ENCODE data around the gene GARIN5A. TPM values are rescaled to one million over a fixed set of nuclear protein-coding genes. Genes with fewer than 3 reads are reported as not detected.
"Not testable (repeated sequence)": the region's sequence is repeated elsewhere in the genome, so short reads cannot be mapped to it uniquely, and the experiment has no call there.

GARIN5A gene
- total RNA-seq, 4 donors from 2014 or later, result 1.7 to 5.9 (median 3.3) TPM

DNA sequence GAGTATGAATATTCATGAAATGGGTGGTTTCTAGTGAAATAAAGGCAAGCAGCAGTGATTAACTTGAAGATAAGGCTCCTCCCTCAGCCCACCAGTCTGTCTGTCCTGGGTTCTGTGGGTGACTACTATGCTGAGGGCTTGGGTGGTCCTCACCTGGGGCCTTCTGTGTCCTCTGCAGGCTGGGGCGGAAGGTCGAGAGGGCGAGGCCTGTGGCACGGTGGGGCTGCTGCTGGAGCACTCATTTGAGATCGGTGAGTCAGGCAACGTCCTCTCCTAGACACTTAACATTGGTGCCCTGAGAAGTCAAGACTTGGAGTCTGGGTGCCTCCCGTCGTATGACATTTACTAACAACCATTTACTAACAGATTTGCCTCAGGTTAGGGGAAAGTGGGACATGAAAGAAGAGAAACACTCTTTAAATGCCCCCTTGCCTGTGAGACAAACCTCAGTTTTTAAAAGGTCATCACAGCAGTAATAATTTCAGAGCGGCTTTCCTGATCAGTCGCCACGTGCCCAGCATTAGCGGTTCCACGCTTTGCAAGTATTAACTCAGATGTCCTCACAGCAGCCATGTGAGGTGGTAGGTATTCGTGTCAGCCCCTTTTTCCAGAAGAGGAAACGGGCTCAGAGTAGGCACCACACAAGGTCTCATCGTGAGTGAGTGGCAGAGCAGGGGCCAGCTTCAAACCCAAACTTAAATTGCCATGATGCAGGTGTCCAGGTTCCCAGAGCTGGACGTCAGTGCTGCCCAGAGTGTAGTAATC is 1.3 kb upstream of the GARIN5A start:
- 87 to 92% methylated on average over 17 of the region's 17 CpGs for WGBS, 2 donors
- no peak overlapping the region for H3K4me3 ChIP-seq (ENCODE audit: low read depth, poor library complexity, severe bottlenecking)
- intact Hi-C loops (cut with DNase I; ENCODE audit: low total_unique reads), result no loop called here
- no peak for DNase-seq (ENCODE audit: low spot score in 2 of 2)
- TF ChIP-seq POLR2A (IDR thresholded peaks at IDR 0.05), result no peak
- TF ChIP-seq, protein P1, sequence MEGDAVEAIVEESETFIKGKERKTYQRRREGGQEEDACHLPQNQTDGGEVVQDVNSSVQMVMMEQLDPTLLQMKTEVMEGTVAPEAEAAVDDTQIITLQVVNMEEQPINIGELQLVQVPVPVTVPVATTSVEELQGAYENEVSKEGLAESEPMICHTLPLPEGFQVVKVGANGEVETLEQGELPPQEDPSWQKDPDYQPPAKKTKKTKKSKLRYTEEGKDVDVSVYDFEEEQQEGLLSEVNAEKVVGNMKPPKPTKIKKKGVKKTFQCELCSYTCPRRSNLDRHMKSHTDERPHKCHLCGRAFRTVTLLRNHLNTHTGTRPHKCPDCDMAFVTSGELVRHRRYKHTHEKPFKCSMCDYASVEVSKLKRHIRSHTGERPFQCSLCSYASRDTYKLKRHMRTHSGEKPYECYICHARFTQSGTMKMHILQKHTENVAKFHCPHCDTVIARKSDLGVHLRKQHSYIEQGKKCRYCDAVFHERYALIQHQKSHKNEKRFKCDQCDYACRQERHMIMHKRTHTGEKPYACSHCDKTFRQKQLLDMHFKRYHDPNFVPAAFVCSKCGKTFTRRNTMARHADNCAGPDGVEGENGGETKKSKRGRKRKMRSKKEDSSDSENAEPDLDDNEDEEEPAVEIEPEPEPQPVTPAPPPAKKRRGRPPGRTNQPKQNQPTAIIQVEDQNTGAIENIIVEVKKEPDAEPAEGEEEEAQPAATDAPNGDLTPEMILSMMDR (IDR thresholded peaks at IDR 0.05), result no peak

DNA sequence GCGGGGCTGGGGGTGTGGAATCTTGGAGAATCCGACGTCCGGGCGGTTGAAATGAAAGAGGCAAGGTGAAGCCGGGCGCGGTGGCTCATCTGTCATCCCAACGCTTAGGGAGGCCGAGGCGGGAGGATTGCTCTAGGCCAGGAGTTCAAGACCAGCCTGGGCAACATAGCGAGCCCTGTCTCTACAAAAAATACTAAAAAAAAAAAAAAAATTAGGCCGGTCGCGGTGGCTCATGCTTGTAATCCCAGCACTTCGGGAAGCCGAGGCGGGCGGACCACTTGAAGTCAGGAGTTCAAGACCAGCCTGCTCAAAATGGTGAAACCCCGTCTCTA is 225 bp upstream of the GARIN5A start:
- intact Hi-C loops (cut with DNase I; ENCODE audit: low total_unique reads), result no loop called here
- H3K4me3 ChIP-seq (ENCODE audit: low read depth, poor library complexity, severe bottlenecking), result peak overlapping the region; percentile 82
- no peak for DNase-seq (ENCODE audit: low spot score in 2 of 2)
- TF ChIP-seq, protein P1 (IDR thresholded peaks at IDR 0.05), result no peak
- no peak for TF ChIP-seq POLR2A (IDR thresholded peaks at IDR 0.05)
- 22 to 25% methylated on average over 16 to 20 of the region's 20 CpGs for WGBS, 2 donors

DNA sequence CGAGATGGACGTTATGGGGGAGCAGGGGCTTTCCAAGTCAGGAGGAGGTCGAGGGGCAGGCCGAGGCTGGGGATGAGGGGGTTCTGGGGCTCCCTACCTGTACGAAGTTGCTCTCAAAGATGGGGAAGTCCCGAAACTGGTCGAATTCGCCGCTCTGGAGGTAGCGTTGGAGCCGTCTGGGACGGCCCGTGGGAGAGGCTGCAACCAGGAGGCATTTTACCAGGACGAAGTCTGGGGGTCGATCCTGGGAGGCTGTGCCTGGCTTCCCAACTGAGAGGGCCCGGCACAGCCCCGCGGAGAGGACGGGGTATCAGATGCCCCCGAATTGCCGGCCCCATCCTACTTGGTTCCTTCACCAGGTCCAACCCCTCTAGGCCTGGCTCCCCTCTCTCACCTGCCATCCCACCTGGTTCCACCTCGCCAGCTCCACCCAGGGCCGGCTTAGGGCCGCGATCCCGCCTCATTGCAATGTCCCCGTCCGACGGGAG is 868 bp downstream of the GARIN5A start:
- intact Hi-C loops (cut with DNase I; ENCODE audit: low total_unique reads), result no loop called here
- DNase-seq (ENCODE audit: low spot score in 2 of 2), result no peak
- 69 to 77% methylated on average over 27 to 29 of the region's 29 CpGs for WGBS, 2 donors
- no peak overlapping the region for H3K4me3 ChIP-seq (ENCODE audit: low read depth, poor library complexity, severe bottlenecking)
- TF ChIP-seq POLR2A (IDR thresholded peaks at IDR 0.05), result no peak
- TF ChIP-seq, protein P1 (IDR thresholded peaks at IDR 0.05), result no peak

DNA sequence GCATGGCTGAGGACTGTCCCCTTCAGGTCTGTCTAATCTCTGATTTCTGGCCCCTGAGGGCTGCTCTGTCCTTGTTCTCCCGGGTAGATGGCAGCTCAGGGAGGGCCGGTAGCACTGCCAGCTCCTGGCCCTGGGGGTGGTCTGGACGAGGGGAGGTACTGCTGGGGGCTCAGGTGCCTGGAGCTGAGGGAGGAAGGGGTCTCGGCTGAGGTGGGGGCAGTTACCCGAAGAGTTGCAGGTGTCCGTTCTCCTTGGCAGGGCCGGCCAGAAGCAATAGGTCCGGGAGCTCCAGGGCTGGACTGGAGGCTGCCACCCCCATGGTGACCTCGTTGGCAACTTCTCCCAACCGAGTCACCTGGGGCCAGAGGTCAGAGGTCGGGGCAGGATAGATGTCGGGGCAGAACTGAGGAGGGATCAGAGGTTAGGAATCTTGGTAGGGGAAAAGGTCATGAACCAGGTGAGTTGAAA is 1.5 kb downstream of the GARIN5A start:
- TF ChIP-seq, protein P1 (IDR thresholded peaks at IDR 0.05), result no peak
- TF ChIP-seq POLR2A (IDR thresholded peaks at IDR 0.05), result no peak
- 74% methylated on average over 12 of the region's 12 CpGs for WGBS, 2 donors
- intact Hi-C loops (cut with DNase I; ENCODE audit: low total_unique reads), result no loop called here
- DNase-seq (ENCODE audit: low spot score in 2 of 2), result no peak
- no peak overlapping the region for H3K4me3 ChIP-seq (ENCODE audit: low read depth, poor library complexity, severe bottlenecking)

DNA sequence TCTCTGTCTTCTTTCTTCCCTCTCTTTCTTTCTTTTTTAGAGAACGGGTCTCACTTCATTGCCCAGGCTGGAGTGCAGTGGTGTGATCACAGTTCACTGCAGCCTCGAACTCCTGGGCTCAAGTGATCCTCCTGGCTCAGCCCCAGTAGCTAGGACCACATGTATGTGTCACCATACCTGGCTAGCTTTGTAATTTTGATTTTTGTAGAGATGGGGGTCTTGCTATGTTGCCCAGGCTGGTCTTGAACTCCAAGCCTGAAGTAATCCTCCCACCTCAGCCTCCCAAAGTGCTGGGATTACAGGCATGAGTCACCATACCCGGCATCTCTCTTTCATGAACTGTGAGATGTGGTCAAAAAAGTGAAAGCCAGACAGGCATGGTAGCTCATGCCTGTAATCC is 3.3 kb downstream of the GARIN5A start:
- intact Hi-C loops (cut with DNase I; ENCODE audit: low total_unique reads); DNase-seq (ENCODE audit: low spot score in 2 of 2); H3K4me3 ChIP-seq (ENCODE audit: low read depth, poor library complexity, severe bottlenecking): not testable (repeated sequence)
- 49 to 59% methylated on average over 3 of the region's 3 CpGs for WGBS, 2 donors

DNA sequence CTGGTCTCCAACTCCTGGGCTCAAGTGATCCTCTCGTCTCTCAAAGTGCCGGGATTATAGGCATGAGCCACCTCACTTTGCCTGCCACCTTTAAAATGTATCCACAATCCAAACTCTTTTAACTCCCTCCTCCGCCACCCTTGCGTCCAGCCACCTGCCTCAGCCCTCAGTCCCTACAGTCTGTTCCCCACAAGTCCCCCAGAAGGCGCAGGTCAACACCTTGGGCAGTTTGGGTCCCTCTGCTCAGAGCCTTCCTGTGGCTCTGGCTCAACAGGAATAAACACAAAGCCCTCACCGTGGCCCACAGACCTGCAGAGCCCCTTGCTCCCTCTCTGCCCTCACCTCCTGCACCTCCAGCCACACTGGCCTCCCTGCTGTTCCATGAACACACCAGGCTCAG is 7.8 kb downstream of the GARIN5A start:
- no peak for DNase-seq (ENCODE audit: low spot score in 2 of 2)
- TF ChIP-seq, protein P1 (IDR thresholded peaks at IDR 0.05), result no peak
- no peak for TF ChIP-seq POLR2A (IDR thresholded peaks at IDR 0.05)
- no peak overlapping the region for H3K4me3 ChIP-seq (ENCODE audit: low read depth, poor library complexity, severe bottlenecking)
- intact Hi-C loops (cut with DNase I; ENCODE audit: low total_unique reads), result no loop called here
- WGBS, 2 donors, result 81 to 84% methylated on average over 6 of the region's 6 CpGs
